ENCODE measurements around the gene CLCN7. TPM values are rescaled to one million over a fixed set of nuclear protein-coding genes. Genes with fewer than 3 reads are reported as not detected.

Gene CLCN7
- total and polyA plus RNA-seq, 2 of the 4 experiments (the other 2 are of a cell fraction): 10.8 to 45.2 TPM

DNA sequence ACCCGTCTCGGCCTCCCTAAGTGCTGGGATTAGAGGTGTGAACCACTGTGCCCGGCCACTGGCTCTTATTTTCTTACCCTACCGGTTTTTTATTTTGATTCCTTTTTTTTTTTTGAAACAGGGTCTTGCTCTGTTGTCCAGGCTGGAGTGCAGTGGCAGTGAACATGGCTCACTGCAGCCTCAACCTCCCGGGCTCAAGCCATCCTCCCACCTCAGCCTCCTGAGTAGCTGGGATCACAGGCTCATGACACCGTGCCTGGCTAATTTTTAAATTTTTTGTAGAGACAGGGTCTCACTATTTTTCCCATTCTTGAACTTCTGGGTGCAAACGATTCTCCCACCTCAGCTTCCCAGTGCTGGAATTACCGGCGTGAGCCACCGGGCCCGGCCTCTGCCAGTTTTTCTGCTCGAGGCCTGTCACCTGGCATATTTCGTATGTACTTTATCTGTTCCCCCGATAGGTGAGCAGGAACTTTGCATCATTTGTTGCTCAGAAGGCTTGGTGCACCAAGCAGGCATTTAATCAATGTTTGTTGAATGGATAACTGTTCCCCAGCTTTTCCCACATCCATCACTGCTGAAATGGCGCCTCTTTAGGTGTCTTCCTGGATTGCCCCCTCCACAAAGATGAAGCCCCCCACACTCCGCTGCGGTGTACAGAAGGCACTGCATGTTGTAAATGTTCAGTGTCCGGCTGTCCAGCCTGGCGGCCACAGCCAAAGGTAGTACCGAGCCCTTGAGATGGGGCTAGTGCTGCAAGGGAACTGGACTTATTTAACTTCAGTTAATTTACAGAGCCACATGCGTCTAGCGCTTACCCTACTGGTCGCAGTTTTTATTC lies 17.5 kb upstream of the CLCN7 start:
- peaks cover 7% of the 10 kb centered on the region for H3K9me1 ChIP-seq (ENCODE audit: insufficient read depth, low read length)
- no TSS peak for BruUV-seq (replicated peaks)
- peak overlapping the region; percentile 80 for H3K23ac ChIP-seq (ENCODE audit: low read depth, low read length)
- POLR2A ChIA-PET (ENCODE audit: unreplicated experiment): interaction anchor here (0.6 kb wide), 1 partner anchor 65 kb away, joined by 8 read pairs; no protein-coding TSS in a partner anchor
- peak overlapping the region; percentile 94 for H2AK5ac ChIP-seq (ENCODE audit: low read depth, low read length)
- H4K8ac ChIP-seq (ENCODE audit: low read depth in 2 of 2, low read length in 2 of 2): peak overlapping the region; percentile 96
- ATAC-seq (ENCODE audit: low read depth) (no peak), DNase-seq (no peak)
- peak overlapping the region; percentile 57; the same call in 1 of the 2 replicates for H3K4me3 ChIP-seq (ENCODE audit: insufficient read depth, low read depth, low read length)
- no peak overlapping the region for H3K56ac ChIP-seq (ENCODE audit: extremely low read depth, insufficient read depth, low read length)
- no peaks in the 10 kb centered on the region for H3K27me3 ChIP-seq (ENCODE audit: control insufficient read depth, insufficient read depth, low read length)
- peak overlapping the region; percentile 16; the same call in 1 of the 2 replicates for H2BK120ac ChIP-seq (ENCODE audit: low read depth, low read length)
- CTCF ChIA-PET: interaction anchor here (0.7 kb wide), 1 partner anchor 65 kb away, joined by 4 read pairs; no protein-coding TSS in a partner anchor
- peak overlapping the region; percentile 60 for H2BK5ac ChIP-seq (ENCODE audit: low read depth, low read length, poor library complexity, severe bottlenecking)
- peak overlapping the region; percentile 76 for H4K5ac ChIP-seq (ENCODE audit: low read depth, low read length)
- in situ Hi-C loops (cut with MboI; ENCODE audit: low sequenced_read_pairs): no loop called here
- H2AFZ ChIP-seq (replicated peaks; ENCODE audit: low read length, poor library complexity): peak overlapping the region; percentile 99
- peak overlapping the region; percentile 82 for H4K91ac ChIP-seq (ENCODE audit: insufficient read depth, low read depth, low read length)
- H3K4ac ChIP-seq (ENCODE audit: low read depth, low read length): peak overlapping the region; percentile 89
- H3K27ac ChIP-seq (ENCODE audit: insufficient read depth, low read length): peak overlapping the region; percentile 80
- H4K20me1 ChIP-seq (ENCODE audit: insufficient read depth, low read length): peaks cover 13% of the 10 kb centered on the region; the same call in 1 of the 2 replicates
- peak overlapping the region; percentile 98 for H3K4me2 ChIP-seq (ENCODE audit: low read depth, low read length)
- peak overlapping the region; percentile 80 for H2AK9ac ChIP-seq (replicated peaks; ENCODE audit: low read depth, low read length, poor library complexity)
- no peak overlapping the region for H3K18ac ChIP-seq (ENCODE audit: low read depth, low read length)
- H3K9me3 ChIP-seq (ENCODE audit: control insufficient read depth, insufficient read depth, low read length): no peaks in the 10 kb centered on the region
- peak overlapping the region; percentile 59; the same call in 2 of the 3 replicates for H2BK15ac ChIP-seq (ENCODE audit: low read depth, low read length)
- intact Hi-C loops (cut with micrococcal nuclease): loop anchor here (5.0 kb wide), 2 partner anchors 120 to 215 kb away; partner anchors contain the start of genes CRAMP1, IFT140 and MAPK8IP3
- H3K4me1 ChIP-seq (ENCODE audit: control insufficient read depth, insufficient read depth, low read length): peaks cover 12% of the 10 kb centered on the region
- peaks cover 6 to 32% of the 10 kb centered on the region in 2 experiments for H3K79me1 ChIP-seq (ENCODE audit: low read depth in 1 of 2, low read length in 2 of 2)
- H3K36me3 ChIP-seq (ENCODE audit: control insufficient read depth, insufficient read depth, low read length): peaks cover 15% of the 10 kb centered on the region
- dilution Hi-C loops (cut with HindIII; ENCODE audit: low sequenced_read_pairs, unreplicated experiment): no loop called here
- H2BK20ac ChIP-seq (ENCODE audit: low read depth, low read length): 0 out of 2 replicates have a peak overlapping the region, but pooled peaks have one; percentile 27
- WGBS, 2 experiments (ENCODE audit: extremely low coverage in 2 of 2, insufficient read length in 1 of 2): 86% methylated on average over 12 of the region's 23 CpGs; no CpG with 5 or more reads in 1 of the 2 experiments
- H3K9ac ChIP-seq (ENCODE audit: low read depth, low read length): peak overlapping the region; percentile 76; the same call in 1 of the 2 replicates
- H3K14ac ChIP-seq (replicated peaks; ENCODE audit: low read depth, low read length): peak overlapping the region; percentile 97
- TF ChIP-seq, protein P1, sequence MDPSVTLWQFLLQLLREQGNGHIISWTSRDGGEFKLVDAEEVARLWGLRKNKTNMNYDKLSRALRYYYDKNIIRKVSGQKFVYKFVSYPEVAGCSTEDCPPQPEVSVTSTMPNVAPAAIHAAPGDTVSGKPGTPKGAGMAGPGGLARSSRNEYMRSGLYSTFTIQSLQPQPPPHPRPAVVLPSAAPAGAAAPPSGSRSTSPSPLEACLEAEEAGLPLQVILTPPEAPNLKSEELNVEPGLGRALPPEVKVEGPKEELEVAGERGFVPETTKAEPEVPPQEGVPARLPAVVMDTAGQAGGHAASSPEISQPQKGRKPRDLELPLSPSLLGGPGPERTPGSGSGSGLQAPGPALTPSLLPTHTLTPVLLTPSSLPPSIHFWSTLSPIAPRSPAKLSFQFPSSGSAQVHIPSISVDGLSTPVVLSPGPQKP (IDR thresholded peaks at IDR 0.05; ENCODE audit: borderline replicate concordance, low read depth, low read length): no peak
- TF ChIP-seq CTCF (conservative IDR thresholded peaks at IDR 0.05; ENCODE audit: low read depth, low read length): no peak
- no peak for TF ChIP-seq SMC3 (IDR thresholded peaks at IDR 0.05; ENCODE audit: low read depth, low read length)
- TF ChIP-seq USF2 (IDR thresholded peaks at IDR 0.05; ENCODE audit: low read depth, low read length): no peak
- no peak for TF ChIP-seq MXI1 (IDR thresholded peaks at IDR 0.05; ENCODE audit: borderline replicate concordance, low read depth, low read length)
- no peak for TF ChIP-seq MAFK (IDR thresholded peaks at IDR 0.05; ENCODE audit: low read depth, low read length)
- no peak for TF ChIP-seq POLR2A (IDR thresholded peaks at IDR 0.05; ENCODE audit: low read depth, low read length)
- no peak for TF ChIP-seq CHD1 (IDR thresholded peaks at IDR 0.05; ENCODE audit: low read depth, low read length)
- TF ChIP-seq CEBPB (IDR thresholded peaks at IDR 0.05; ENCODE audit: low read depth, low read length): no peak
- TF ChIP-seq NFE2L2 (IDR thresholded peaks at IDR 0.05; ENCODE audit: low read depth, low read length): no peak
- TF ChIP-seq BHLHE40 (IDR thresholded peaks at IDR 0.05; ENCODE audit: low read depth, low read length): no peak
- no peak for TF ChIP-seq MAZ (IDR thresholded peaks at IDR 0.05; ENCODE audit: borderline replicate concordance, low read depth, low read length)
- no peak for TF ChIP-seq RCOR1 (IDR thresholded peaks at IDR 0.05; ENCODE audit: insufficient replicate concordance, low read length)

Data from IMR-90 (cell line).